K562 (cell line): Measurements from ENCODE around the gene FKBP1B. TPM values are rescaled to one million over a fixed set of nuclear protein-coding genes. Genes with fewer than 3 reads are reported as not detected.

Experiments
- ATF3 ChIP-seq, 2 experiments: fragments of 450-650 bp in 1 of 2; sonication (generic) in 1 of 2; formaldehyde crosslinking in 1 of 2; IDR thresholded peaks in 1 of 2; conservative IDR thresholded peaks in 1 of 2; 2 replicates each; pipeline versions ENCODE4 v1.6.1 to v1.8.1; 2016 to 2023; ENCODE audit warnings: mild to moderate bottlenecking in 2 of 2, moderate library complexity in 2 of 2, inconsistent platforms in 1 of 2, missing genetic modification reagents in 1 of 2
- CBX5 ChIP-seq: IDR thresholded peaks from 2 replicates; pipeline ENCODE4 v1.6.1; 2014; ENCODE audit warnings: low read depth, borderline replicate concordance
- ELF1 ChIP-seq: fragments of 200-800 bp; sonication (Bioruptor generic); IDR thresholded peaks from 2 replicates; pipeline ENCODE4 v1.6.1; 2016; ENCODE audit warnings: missing genetic modification characterization, missing compliant biosample characterization
- ETS1 ChIP-seq: conservative IDR thresholded peaks from 2 replicates; pipeline ENCODE4 v1.6.1; 2011; ENCODE audit warnings: low read depth, mild to moderate bottlenecking, low read length; ENCODE audit not compliant: control insufficient read depth
- GABPB2 ChIP-seq: fragments of 250-450 bp; sonication (Bioruptor Pico); conservative IDR thresholded peaks from 2 replicates; pipeline ENCODE4 v1.5.1; 2021; ENCODE audit warnings: mild to moderate bottlenecking
- GTF2A2 ChIP-seq: IDR thresholded peaks from 2 replicates; pipeline ENCODE4 v1.6.1; 2016; ENCODE audit warnings: mild to moderate bottlenecking, missing genetic modification characterization, missing compliant biosample characterization
- KDM5B ChIP-seq: fragments of 200-600 bp; sonication (generic); IDR thresholded peaks from 2 replicates; pipeline ENCODE4 v1.6.1; 2012; ENCODE audit warnings: low read depth, mild to moderate bottlenecking, moderate library complexity, low read length, control low read depth, inconsistent platforms; ENCODE audit not compliant: insufficient replicate concordance
- KLF1 ChIP-seq: fragments of 450-650 bp; IDR thresholded peaks from 2 replicates; pipeline ENCODE4 v1.6.1; 2016; ENCODE audit warnings: missing genetic modification characterization, missing compliant biosample characterization
- LCOR ChIP-seq: sonication (generic); formaldehyde crosslinking; IDR thresholded peaks from 2 replicates; pipeline ENCODE4 v1.8.0; 2022; ENCODE audit warnings: mild to moderate bottlenecking, missing genetic modification reagents
- MYC ChIP-seq, 2 experiments: fragments of 250-450 bp in 1 of 2; sonication (Bioruptor Pico) in 1 of 2; IDR thresholded peaks; 2 replicates each; pipeline versions ENCODE4 v1.5.1 to v1.6.1; 2012 to 2021; ENCODE audit warnings: low read depth in 2 of 2, borderline replicate concordance in 1 of 2, improper control_type of control experiment in 1 of 2, low read length in 1 of 2, mild to moderate bottlenecking in 1 of 2, moderate library complexity in 1 of 2
- NCOR1 ChIP-seq: fragments of 450-650 bp; IDR thresholded peaks from 2 replicates; pipeline ENCODE4 v1.6.1; 2016; ENCODE audit warnings: mild to moderate bottlenecking, moderate library complexity
- NFXL1 ChIP-seq: fragments of 450-650 bp; formaldehyde crosslinking; IDR thresholded peaks from 2 replicates; pipeline ENCODE4 v1.4.0; 2021; ENCODE audit warnings: mild to moderate bottlenecking
- POLR2AphosphoS2 ChIP-seq: IDR thresholded peaks from 2 replicates; pipeline ENCODE4 v1.6.1; 2012; ENCODE audit warnings: low read length, improper control_type of control experiment
- PREB ChIP-seq: sonication (generic); formaldehyde crosslinking; IDR thresholded peaks from 2 replicates; pipeline ENCODE4 v1.8.1; 2023; ENCODE audit warnings: mild to moderate bottlenecking, missing genetic modification reagents
- RBM15 ChIP-seq: fragments of 200-400 bp; formaldehyde crosslinking; IDR thresholded peaks from 2 replicates; pipeline ENCODE4 v1.6.1; 2018; ENCODE audit warnings: mild to moderate bottlenecking, low read length, moderate library complexity; ENCODE audit not compliant: insufficient read depth
- SMARCE1 ChIP-seq: fragments of 450-650 bp; IDR thresholded peaks from 2 replicates; pipeline ENCODE4 v1.7.1; 2016; ENCODE audit warnings: mild to moderate bottlenecking
- ZBTB1 ChIP-seq: sonication (generic); formaldehyde crosslinking; IDR thresholded peaks from 2 replicates; pipeline ENCODE4 v1.8.1; 2023; ENCODE audit warnings: missing genetic modification reagents, low read depth, mild to moderate bottlenecking, borderline replicate concordance
- ZNF592 ChIP-seq: fragments of 450-650 bp; IDR thresholded peaks from 2 replicates; pipeline ENCODE4 v1.6.1; 2017; ENCODE audit warnings: antibody characterized with exemption, mild to moderate bottlenecking
- ZSCAN29 ChIP-seq: fragments of 450-650 bp; IDR thresholded peaks from 2 replicates; pipeline ENCODE4 v1.6.1; 2017
- polyA plus RNA-seq, 8 experiments: library from polyadenylated mRNA; depleted of rRNA in 4 of 8; stranded (reverse) in 5 of 8; unstranded in 3 of 8; fragments of >200 nt; fragmentation: Nextera tagmentation in 2 of 8; fragmentation: Illumina TruSeq in 1 of 8; extraction: Ambion mirVana in 2 of 8; extraction: Trizol in 1 of 8; gene quantifications; 2 replicates each; pipeline versions ENCODE4 v1.2.1 to v1.2.3, GENCODE V29; 2011 to 2014; ENCODE audit warnings: inconsistent platforms in 1 of 8, missing spikeins in 1 of 8
- total RNA-seq, 7 experiments: library from RNA; depleted of rRNA in 6 of 7; stranded (reverse); fragments of >200 nt in 6 of 7; fragmentation: Illumina TruSeq in 2 of 7; extraction: Trizol in 2 of 7; gene quantifications; 2 replicates each; pipeline versions ENCODE4 v1.2.1 to v1.2.3, GENCODE V29; 2011 to 2021; ENCODE audit warnings: low replicate concordance in 1 of 7

The FKBP1B gene
- total and polyA plus RNA-seq, 9 of the 15 experiments (the other 6 are each of a cell fraction or from before 2014, with no cell fraction given): 0.58 to 9.4 (median 1.6) TPM

GRCh38 chr2:24083567-24084385 is 34.2 kb downstream of the FKBP1B start (continued):
- TF ChIP-seq CBX5 (0 out of 2 replicates have a peak, but pooled peaks have one; percentile 3), ZNF592 (no peak; the same call in 1 of the 2 replicates), NFXL1 (CRISPR knock-in tag) (no peak), ZBTB1 (CRISPR knock-in tag) (peak; percentile 84; the same call in 1 of the 2 replicates), RBM15 (no peak), ATF3 (IDR thresholded peaks at IDR 0.05) (no peak), ATF3 (CRISPR knock-in tag; conservative IDR thresholded peaks at IDR 0.05) (no peak; the same call in 1 of the 2 replicates), KLF1 (tag) (no peak), MYC (IDR thresholded peaks at IDR 0.05; ENCODE audit: low read depth, low read length) (peak; percentile 52), MYC (CRISPR knock-in tag; IDR thresholded peaks at IDR 0.05; ENCODE audit: borderline replicate concordance, low read depth) (0 out of 2 replicates have a peak, but pooled peaks have one; percentile 46), GABPB2 (no peak), ZSCAN29 (no peak), SMARCE1 (no peak), LCOR (CRISPR knock-in tag) (0 out of 2 replicates have a peak, but pooled peaks have one; percentile 83), ELF1 (tag) (peak; percentile 37; the same call in 1 of the 2 replicates), NCOR1 (0 out of 2 replicates have a peak, but pooled peaks have one; percentile 23), KDM5B (peak; percentile 16), GTF2A2 (tag) (no peak), POLR2AphosphoS2 (peak; percentile 24; the same call in 1 of the 2 replicates), ETS1 (peak; percentile 48; the same call in 1 of the 2 replicates), PREB (CRISPR knock-in tag) (0 out of 2 replicates have a peak, but pooled peaks have one; percentile 30)
